DND-41 (cell line): ENCODE measurements around the gene IFNL3.

Experiments used
- ATAC-seq: fragments of 200-7000 bp; cut with Tn5 transposase; 3 replicates; pipeline ENCODE4 v1.9.1; 2021; ENCODE audit warnings: low read depth; ENCODE audit not compliant: insufficient read depth
- DNase-seq: peaks from one replicate; pipeline ENCODE4 v3.0.0-alpha.2; 2020
- H2AFZ ChIP-seq: 2 replicates; pipeline ENCODE4 v1.6.0; 2012; ENCODE audit warnings: low read depth, low read length
- H3K27ac ChIP-seq: 2 replicates; pipeline ENCODE4 v1.5.1; 2012; ENCODE audit warnings: low read length, inconsistent platforms
- H3K27me3 ChIP-seq: fragments of 200-600 bp; sonication (generic); 2 replicates; pipeline ENCODE4 v1.6.0; 2012; ENCODE audit warnings: low read length, mild to moderate bottlenecking, inconsistent platforms; ENCODE audit not compliant: insufficient read depth, poor library complexity
- H3K36me3 ChIP-seq: 2 replicates; pipeline ENCODE4 v1.5.1; 2012; ENCODE audit warnings: low read length, inconsistent platforms; ENCODE audit not compliant: insufficient read depth
- H3K4me1 ChIP-seq: 2 replicates; pipeline ENCODE4 v1.5.1; 2012; ENCODE audit warnings: mild to moderate bottlenecking, low read length; ENCODE audit not compliant: insufficient read depth
- H3K4me2 ChIP-seq: 2 replicates; pipeline ENCODE4 v1.6.0; 2012; ENCODE audit warnings: mild to moderate bottlenecking, moderate library complexity, low read length, inconsistent platforms; ENCODE audit not compliant: insufficient read depth
- H3K4me3 ChIP-seq, 2 experiments: fragments of 200-600 bp in 1 of 2; shearing (Covaris generic) in 1 of 2; 2 replicates each; pipeline ENCODE4 v1.5.1; 2012 to 2016; ENCODE audit warnings: inconsistent platforms in 2 of 2, low read length in 2 of 2, mild to moderate bottlenecking in 2 of 2, low read depth in 1 of 2, moderate library complexity in 1 of 2
- H3K79me2 ChIP-seq: 2 replicates; pipeline ENCODE4 v1.6.0; 2012; ENCODE audit warnings: low read length, inconsistent platforms; ENCODE audit not compliant: insufficient read depth
- H3K9ac ChIP-seq: 2 replicates; pipeline ENCODE4 v1.6.0; 2012; ENCODE audit warnings: low read depth, mild to moderate bottlenecking, inconsistent platforms, low read length, moderate library complexity
- H3K9me3 ChIP-seq: 2 replicates; pipeline ENCODE4 v1.5.1; 2012; ENCODE audit warnings: low read length, moderate library complexity, mild to moderate bottlenecking, inconsistent platforms; ENCODE audit not compliant: insufficient read depth, severe bottlenecking
- H4K20me1 ChIP-seq: 2 replicates; pipeline ENCODE4 v1.6.0; 2012; ENCODE audit warnings: low read length; ENCODE audit not compliant: insufficient read depth
- CTCF ChIP-seq: IDR thresholded peaks from 2 replicates; pipeline ENCODE4 v1.5.1; 2012; ENCODE audit warnings: borderline replicate concordance, low read length, moderate library complexity, mild to moderate bottlenecking; ENCODE audit not compliant: poor library complexity, severe bottlenecking; ENCODE audit errors: extremely low read depth
- EZH2 ChIP-seq: IDR thresholded peaks from 3 replicates; pipeline ENCODE4 v1.6.1; 2012; ENCODE audit warnings: borderline replicate concordance, low read depth, mild to moderate bottlenecking, moderate library complexity, low read length, inconsistent platforms; ENCODE audit not compliant: severe bottlenecking

IFNL3 gene

GRCh38 chr19:39207293-39207836 is 37.4 kb downstream of the IFNL3 start:
- ATAC-seq, result no peak
- H3K9me3 ChIP-seq, result no peaks in the 10 kb centered on the region
- DNase-seq, result no peak
- H3K4me2 ChIP-seq, result no peak overlapping the region
- no peaks in the 10 kb centered on the region for H3K4me1 ChIP-seq
- no peaks in the 10 kb centered on the region for H3K36me3 ChIP-seq
- H4K20me1 ChIP-seq, result no peaks in the 10 kb centered on the region
- H3K27ac ChIP-seq, result no peak overlapping the region
- no peak overlapping the region for H3K9ac ChIP-seq
- no peaks in the 10 kb centered on the region for H3K79me2 ChIP-seq
- TF ChIP-seq EZH2 (no peak), CTCF (no peak)
- H3K4me3 ChIP-seq, result no peak overlapping the region
- peaks cover 4% of the 10 kb centered on the region for H3K27me3 ChIP-seq
- H2AFZ ChIP-seq, result no peak overlapping the region

- H3K36me3 ChIP-seq, result no peaks in the 10 kb centered on the region
Observed at GRCh38 chr19:39206122-39206521, 38.7 kb downstream of the IFNL3 start.

GRCh38 chr19:39205449-39205764 is 39.4 kb downstream of the IFNL3 start:
- H2AFZ ChIP-seq, result no peak overlapping the region
- no peaks in the 10 kb centered on the region for H3K9me3 ChIP-seq
- DNase-seq (no peak), ATAC-seq (no peak)
- H4K20me1 ChIP-seq, result no peaks in the 10 kb centered on the region
- TF ChIP-seq CTCF (no peak), EZH2 (no peak)
- peaks cover 4% of the 10 kb centered on the region for H3K27me3 ChIP-seq
- no peaks in the 10 kb centered on the region for H3K4me1 ChIP-seq
- H3K36me3 ChIP-seq, result no peaks in the 10 kb centered on the region
- no peak overlapping the region for H3K9ac ChIP-seq
- H3K4me2 ChIP-seq, result no peak overlapping the region
- no peaks in the 10 kb centered on the region for H3K79me2 ChIP-seq
- no peak overlapping the region for H3K27ac ChIP-seq
- no peak overlapping the region for H3K4me3 ChIP-seq

More at GRCh38 chr19:39206122-39206521, 38.7 kb downstream of the IFNL3 start:
- Histone ChIP-seq H3K9ac (no peak overlapping the region), H4K20me1 (no peaks in the 10 kb centered on the region), H3K9me3 (no peaks in the 10 kb centered on the region), H2AFZ (no peak overlapping the region), H3K79me2 (no peaks in the 10 kb centered on the region), H3K4me2 (no peak overlapping the region), H3K4me1 (no peaks in the 10 kb centered on the region), H3K4me3 (no peak overlapping the region), H3K27me3 (peaks cover 4% of the 10 kb centered on the region), H3K27ac (no peak overlapping the region)
- TF ChIP-seq CTCF (no peak), EZH2 (no peak)
- ATAC-seq (no peak), DNase-seq (no peak)
